Raji (cell line): ENCODE data around the gene CDKN2B-AS1.

Experiments
- POLR2A ChIP-seq: IDR thresholded peaks from 2 replicates; pipeline ENCODE4 v1.6.1; 2011; ENCODE audit warnings: low read depth, low read length, control low read depth; ENCODE audit not compliant: insufficient read depth

The CDKN2B-AS1 gene

DNA sequence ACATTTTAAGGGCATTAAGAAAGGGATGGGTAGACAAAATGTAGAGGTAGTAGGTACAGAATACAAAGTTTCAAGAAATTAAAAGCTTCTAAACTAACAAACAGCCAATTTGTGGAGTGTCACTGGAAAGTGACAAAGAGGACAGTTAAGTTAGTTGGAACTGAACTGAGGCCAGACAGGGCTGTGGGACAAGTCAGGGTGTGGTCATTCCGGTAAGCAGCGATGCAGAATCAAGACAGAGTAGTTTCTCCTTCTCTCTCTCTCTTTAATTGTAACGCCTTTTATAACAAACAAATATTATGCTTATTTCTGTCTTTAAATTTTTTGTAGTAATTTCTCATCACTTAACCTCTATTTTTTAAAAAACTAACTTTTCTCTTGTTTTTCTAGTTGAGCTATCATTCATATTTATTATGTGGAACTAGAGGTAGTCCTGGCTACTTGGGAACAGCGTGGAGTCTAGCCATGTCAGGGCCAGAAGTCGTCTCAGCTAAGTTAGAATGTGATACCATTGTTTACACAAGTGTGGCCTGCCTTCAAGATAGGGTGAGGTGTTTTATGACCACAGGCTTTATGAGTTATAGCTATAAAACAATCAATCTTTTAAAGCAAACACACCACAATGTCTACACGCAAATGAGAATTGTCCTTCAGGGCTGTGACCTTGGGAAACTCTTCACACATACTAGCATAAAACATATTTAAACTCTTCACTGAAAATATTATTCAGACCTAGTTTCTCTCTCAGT is 129.8 kb downstream of the CDKN2B-AS1 start:
- TF ChIP-seq POLR2A: no peak

DNA sequence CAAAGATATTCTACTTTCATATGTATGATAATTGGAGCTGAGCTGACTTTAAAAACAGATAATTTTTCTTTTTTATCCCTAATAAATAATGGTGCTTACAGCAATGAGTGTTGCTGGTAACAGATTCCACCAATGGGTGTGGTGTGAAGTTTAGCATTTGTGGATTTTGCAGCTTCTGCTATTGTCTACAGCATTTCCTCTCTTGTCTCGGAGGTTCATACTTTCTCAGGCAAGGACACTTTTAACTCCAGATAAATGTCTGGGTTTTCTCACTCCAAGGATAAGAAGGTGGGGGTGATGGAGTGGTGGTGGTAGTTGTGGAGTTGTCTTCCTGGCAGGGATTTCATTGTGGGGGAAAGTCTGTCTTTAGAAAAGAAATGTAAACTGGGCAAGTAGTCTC is 134.5 kb downstream of the CDKN2B-AS1 start:
- no peak for TF ChIP-seq POLR2A

DNA sequence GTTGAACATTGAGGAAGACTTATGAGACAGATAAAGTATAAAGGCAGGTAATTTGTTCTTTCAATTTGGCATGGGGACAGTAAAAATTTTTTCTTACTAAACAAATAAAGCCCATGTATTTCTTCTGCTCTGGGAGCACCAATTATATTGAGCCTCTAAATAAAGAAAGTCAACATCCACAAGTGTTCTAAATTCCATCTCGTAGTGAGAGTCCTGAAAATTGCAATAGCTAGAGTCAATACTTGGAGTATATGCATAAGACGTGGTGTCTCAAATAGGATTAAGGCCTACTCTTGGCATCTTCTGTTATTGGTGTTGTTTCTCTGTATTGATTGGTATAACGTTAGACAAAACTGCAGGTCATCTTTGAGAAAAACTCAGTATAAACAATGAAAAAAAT is 135.0 kb downstream of the CDKN2B-AS1 start:
- no peak for TF ChIP-seq POLR2A

DNA sequence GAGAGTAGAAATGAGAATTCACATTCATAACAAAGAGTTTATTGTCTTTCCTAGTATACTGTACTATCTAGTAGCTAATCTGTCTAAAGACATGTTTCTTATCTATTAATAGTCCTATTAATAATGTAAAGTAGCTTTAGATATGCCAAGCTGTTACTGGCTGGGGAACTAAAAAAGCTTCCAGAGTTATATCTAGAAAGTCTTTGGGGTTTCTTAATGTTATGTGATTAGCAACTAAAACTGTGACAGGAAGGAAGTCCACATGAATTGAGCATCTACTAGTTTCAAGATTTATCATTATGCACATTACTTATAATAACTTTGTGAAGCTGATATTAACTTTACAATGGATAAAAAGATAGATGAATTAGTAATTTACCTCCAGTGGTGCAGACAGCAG is 137.2 kb downstream of the CDKN2B-AS1 start:
- no peak for TF ChIP-seq POLR2A

DNA sequence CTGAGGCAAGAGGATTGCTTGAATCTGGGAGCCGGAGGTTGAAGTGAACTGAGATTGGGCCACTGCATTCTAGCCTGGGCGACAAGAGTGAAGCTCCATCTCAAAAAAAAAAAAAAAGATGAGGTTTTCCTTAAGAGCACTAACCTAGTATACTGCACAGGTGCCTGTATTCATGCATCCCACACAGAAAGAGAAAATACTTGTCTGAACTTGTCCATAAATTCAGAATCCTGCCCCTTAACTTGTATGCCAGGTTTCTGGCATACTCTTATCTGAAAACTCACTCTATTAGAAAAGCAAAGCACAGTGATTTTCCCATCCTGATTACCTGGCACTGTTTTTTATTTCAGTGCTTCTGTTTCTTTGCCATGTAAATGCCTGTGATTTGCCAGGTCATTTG is 139.8 kb downstream of the CDKN2B-AS1 start:
- no peak for TF ChIP-seq POLR2A

DNA sequence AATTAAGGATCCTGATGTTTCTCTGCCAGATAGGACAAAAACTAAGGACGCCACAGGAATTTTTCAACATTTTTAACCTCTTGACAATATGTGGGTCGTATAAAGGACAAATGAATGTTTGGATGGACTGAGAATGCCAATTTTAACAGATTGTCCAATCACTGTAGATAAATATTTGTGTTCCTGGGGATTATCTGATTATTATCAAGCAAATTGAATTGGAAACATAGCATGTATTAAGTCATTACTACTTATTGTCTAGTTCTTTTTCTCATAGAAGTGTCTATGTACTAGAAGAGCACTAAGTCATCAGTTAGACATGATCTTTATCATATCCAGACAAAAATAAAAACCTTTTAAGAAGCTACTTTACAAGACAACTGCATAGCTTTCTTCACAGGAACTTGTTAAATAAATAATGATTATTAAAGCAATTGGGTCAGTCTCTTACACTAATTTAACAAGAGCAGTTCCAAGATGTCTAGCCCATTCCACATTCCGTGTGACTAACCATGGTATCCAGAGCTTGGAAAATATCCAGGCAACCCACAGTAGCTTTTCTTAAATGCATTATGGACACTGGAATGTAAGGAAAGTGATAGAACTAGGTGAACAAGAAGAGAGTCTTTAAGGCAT is 142.0 kb downstream of the CDKN2B-AS1 start:
- no peak for TF ChIP-seq POLR2A

DNA sequence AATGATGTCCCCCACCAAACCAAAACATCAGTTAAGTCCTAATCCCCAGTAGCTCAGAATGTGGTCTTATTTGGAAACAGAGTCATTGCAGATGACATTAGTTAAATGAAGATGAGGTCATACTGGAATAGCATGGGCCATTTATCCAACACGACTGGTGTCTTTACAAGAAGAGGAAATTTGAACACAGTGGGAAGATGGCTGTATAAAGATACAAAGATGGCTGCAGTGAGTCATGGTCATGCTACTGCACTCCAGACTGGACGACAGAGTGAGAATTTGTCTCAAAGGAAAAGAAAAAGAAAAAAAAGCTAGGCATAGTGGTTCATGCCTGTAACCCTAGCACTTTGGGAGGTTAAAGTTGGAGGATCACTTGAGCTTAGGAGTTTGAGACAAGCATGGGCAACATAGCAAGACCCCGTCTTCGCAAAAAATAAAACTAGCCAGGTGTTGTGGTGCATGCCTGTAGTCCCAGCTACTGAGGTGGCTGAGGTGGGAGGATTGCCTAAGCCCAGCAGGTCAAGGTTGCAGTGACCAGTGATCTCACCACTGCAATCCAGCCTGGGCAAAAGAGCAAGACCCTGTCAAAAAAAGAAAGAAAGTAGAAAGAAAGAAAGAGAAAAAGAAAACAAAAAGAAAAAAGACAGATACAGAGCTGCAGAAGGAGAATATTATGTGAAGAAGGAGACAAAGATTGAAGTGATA is 144.5 kb downstream of the CDKN2B-AS1 start:
- no peak for TF ChIP-seq POLR2A

DNA sequence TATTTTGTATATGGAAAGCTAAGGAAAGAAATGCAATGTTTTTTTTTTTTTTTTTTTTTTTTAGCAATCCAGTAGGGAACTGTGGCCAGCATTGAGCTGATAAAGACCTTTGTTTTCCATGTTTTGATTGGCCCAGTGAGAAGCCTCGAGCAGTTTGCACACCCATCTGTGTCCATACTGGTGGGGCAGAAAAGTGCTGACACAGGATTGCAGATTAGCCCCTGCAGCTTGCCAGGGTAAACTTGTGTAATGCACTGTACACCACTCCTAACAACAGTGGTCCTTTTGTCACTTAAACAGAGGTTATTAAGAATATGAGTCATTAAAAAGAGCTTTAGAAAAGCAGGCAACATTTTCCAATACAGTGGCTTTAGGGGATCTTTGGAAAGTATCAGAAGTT is 147.3 kb downstream of the CDKN2B-AS1 start:
- no peak for TF ChIP-seq POLR2A

DNA sequence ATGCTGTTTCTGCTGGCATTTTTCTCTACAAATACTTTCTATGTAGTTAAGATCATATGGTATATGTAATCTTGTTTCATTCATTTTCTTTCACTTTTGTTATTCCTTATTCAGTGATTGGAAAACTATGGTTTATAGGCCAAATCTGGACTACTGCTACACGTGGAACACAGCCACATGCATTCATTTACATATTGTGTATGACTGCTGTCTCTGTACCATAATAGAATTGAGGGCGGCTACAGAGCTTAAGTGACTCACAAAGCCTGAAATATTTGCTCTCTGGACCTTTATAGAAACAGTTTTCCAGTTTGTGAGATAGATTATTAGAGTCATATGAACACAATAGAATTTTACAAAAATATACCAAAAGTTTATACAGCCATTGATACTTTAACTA is 148.1 kb downstream of the CDKN2B-AS1 start:
- TF ChIP-seq POLR2A: no peak

DNA sequence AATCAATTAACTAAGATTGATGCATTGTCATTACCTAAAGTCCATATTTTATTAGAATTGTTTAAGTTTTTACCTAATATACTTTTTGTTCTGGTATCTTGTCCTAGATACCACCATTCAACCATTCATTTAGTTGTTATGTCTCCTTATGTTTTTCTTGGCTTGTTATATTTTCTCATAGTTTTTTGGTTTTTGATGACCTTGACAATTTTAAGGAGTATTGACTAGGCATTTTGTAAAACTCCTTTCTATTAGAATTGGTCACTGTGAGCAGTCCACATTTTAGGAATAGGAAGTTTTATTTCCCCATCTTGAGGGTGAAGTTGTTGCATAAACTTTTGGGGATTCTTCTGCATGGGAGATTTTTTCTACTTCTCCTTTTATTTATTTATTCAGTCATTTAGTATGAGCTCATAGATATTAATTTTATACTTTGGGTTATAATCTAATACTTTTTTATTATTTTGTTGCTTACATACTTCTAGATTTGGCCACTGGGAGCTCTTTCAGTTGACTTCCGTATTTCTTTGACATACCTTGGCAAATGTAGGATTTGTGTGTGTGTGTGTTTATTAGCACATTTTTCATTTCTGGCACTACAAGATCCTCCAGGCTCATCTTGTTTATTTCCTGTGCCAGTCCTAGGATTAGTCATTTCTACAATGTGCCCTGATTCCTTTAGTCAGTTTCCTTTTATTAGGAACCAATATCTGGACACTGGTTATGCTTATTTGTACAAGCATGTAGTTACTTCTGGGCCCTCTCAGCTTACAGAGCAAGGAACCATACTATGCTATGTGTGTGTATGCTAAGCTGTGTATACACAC is 149.4 kb downstream of the CDKN2B-AS1 start:
- no peak for TF ChIP-seq POLR2A

DNA sequence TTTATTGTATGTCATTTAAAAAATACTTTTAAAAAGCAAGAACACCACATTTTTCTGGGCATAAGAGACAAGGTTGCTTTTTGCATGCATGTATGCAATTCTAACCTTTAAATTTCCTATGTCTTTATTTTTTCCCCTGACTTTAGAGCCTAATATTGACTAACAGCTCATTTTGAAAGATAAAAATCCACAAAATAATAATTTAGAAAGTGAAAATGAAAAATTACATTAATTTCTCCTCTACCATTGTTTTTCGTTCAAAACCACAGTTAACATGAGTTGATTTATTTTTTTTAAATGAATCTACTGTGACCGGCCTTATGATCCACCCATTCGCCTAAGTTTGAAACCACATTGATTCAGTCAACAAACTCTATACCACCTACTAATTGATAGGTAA is 152.0 kb downstream of the CDKN2B-AS1 start:
- no peak for TF ChIP-seq POLR2A

DNA sequence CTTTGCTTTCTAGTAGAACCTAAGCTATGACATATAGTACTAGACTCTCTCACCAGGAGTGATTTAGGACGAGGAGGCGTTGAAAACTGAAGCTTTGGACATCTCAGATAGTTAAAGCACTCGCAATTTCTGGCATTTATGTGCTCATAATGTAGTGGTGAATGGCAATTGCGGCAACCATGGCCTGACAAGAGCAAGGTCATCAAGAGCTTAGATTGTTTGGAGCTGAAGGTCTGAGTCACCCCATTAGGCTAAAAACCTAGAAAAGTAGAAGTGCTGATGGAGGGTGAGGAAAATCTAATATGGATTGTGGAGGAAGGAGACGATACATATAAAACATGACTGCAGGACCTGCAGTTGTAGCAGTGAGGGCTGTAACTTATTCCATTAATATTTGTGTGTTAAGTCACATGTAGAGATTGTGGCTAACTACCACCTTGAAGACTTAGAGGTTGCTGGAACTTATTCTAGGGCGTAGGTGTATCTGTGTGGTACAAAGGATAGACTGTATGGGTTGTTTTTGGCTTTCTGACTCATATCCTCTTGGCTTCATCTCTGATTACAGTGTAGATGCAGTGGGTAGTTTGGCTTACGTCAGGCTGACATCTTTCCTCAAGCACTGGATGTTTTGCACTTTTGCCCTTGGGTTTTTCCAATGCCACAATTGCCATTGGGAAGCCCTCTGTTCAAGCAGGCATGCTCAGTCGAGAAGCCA is 153.4 kb downstream of the CDKN2B-AS1 start:
- TF ChIP-seq POLR2A: no peak

DNA sequence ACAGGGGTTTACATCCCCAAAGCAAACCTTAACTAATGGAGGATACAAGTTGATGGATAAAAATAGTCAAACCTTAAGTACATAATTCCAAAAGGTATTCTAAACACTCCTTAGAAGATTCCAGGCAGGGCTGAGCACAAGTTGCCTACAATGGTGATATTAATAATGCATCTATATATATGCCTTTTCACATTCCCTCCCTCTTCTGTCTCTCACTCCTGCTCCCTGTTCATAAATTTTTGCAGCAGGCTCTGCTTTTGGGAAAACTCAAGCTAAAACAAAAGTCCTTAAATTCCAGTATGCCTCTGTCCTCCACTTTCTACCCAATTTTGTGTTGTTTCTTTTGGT is 153.9 kb downstream of the CDKN2B-AS1 start:
- no peak for TF ChIP-seq POLR2A

DNA sequence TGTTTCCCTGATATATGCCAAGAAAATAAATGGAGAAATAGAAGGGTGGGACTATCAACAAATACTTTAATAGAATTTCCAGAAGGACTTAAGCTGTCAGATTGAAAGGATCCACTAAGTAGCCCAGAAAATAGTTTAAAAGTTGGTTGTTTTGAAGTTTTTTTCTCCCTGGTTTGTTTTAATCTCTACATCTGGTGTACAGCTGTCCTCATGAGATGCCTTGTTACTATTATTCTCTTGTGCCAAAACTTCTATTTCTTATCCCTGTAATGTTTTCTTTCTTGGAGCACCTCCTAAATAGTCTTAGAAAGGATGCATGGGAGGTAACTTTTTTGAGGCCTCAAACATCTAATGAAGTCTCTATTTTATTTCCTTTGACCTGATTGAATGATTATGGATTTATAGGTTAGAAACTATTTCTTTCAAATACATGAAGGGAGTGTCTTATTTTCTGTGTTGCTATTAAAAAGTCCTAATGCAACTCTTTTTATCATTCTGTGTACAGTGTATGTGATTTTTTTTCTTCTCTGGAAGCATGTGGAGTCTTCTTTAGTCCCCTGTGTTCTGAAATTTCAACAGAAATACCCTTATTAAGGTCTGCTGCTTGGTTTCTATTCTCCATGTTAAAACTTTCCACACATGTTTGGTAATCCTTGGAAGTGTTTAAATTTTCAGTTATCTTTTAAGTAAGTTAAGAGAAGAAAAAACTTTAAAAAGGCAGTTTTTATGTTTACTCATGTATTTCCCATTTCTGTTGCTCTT is 154.5 kb downstream of the CDKN2B-AS1 start:
- TF ChIP-seq POLR2A: no peak
